ENCODE results near the gene CXCL3. TPM values are rescaled to one million over a fixed set of nuclear protein-coding genes. Genes with fewer than 3 reads are reported as not detected.
A peak's percentile ranks its signal among the peaks of the same experiment; 100 is the strongest.

Gene CXCL3
- total RNA-seq, 1 donor from 2014 or later, result 0.18 TPM

- intact Hi-C loops (cut with micrococcal nuclease), result no loop called here
- H3K27me3 Mint-ChIP-seq (ENCODE audit: insufficient read depth), result peaks cover 10% of the 10 kb centered on the region
- H3K4me1 Mint-ChIP-seq (ENCODE audit: low read depth), result no peaks in the 10 kb centered on the region
- H3K4me3 Mint-ChIP-seq, result no peak overlapping the region
- no peak overlapping the region for H3K27ac Mint-ChIP-seq
- no peaks in the 10 kb centered on the region for H3K36me3 Mint-ChIP-seq (ENCODE audit: low read depth)
- DNase-seq (ENCODE audit: low spot score), result no peak
- H3K9me3 Mint-ChIP-seq, result no peaks in the 10 kb centered on the region
These were observed 6.8 kb upstream of the CXCL3 start for GRCh38 chr4:74045247-74045646.

GRCh38 chr4:74044677-74045076 lies 6.2 kb upstream of the CXCL3 start:
- peaks cover 14% of the 10 kb centered on the region for H3K27me3 Mint-ChIP-seq (ENCODE audit: insufficient read depth)
- no peaks in the 10 kb centered on the region for H3K4me1 Mint-ChIP-seq (ENCODE audit: low read depth)
- no peaks in the 10 kb centered on the region for H3K9me3 Mint-ChIP-seq
- H3K4me3 Mint-ChIP-seq, result no peak overlapping the region
- DNase-seq (ENCODE audit: low spot score), result no peak
- no peaks in the 10 kb centered on the region for H3K36me3 Mint-ChIP-seq (ENCODE audit: low read depth)
- H3K27ac Mint-ChIP-seq, result no peak overlapping the region
- intact Hi-C loops (cut with micrococcal nuclease), result no loop called here

- no peaks in the 10 kb centered on the region for H3K36me3 Mint-ChIP-seq (ENCODE audit: low read depth)
These were observed 4.2 kb upstream of the CXCL3 start for GRCh38 chr4:74042681-74043080.

GRCh38 chr4:74041418-74041817 lies 2.9 kb upstream of the CXCL3 start:
- Mint-ChIP-seq H3K27me3 (ENCODE audit: insufficient read depth) (peaks cover 31% of the 10 kb centered on the region), H3K27ac (no peak overlapping the region), H3K4me1 (ENCODE audit: low read depth) (peaks cover 14% of the 10 kb centered on the region), H3K36me3 (ENCODE audit: low read depth) (no peaks in the 10 kb centered on the region), H3K9me3 (no peaks in the 10 kb centered on the region), H3K4me3 (no peak overlapping the region)
- no peak for DNase-seq (ENCODE audit: low spot score)
- intact Hi-C loops (cut with micrococcal nuclease), result no loop called here

More at GRCh38 chr4:74042681-74043080, 4.2 kb upstream of the CXCL3 start:
- H3K27me3 Mint-ChIP-seq (ENCODE audit: insufficient read depth), result peaks cover 26% of the 10 kb centered on the region
- no peak overlapping the region for H3K4me3 Mint-ChIP-seq
- DNase-seq (ENCODE audit: low spot score), result no peak
- H3K9me3 Mint-ChIP-seq, result no peaks in the 10 kb centered on the region
- intact Hi-C loops (cut with micrococcal nuclease), result no loop called here
- H3K27ac Mint-ChIP-seq, result no peak overlapping the region
- H3K4me1 Mint-ChIP-seq (ENCODE audit: low read depth), result peaks cover 11% of the 10 kb centered on the region

GRCh38 chr4:74039315-74039763 lies 850 bp upstream of the CXCL3 start:
- Mint-ChIP-seq H3K4me3 (peak overlapping the region; percentile 75), H3K4me1 (ENCODE audit: low read depth) (peaks cover 14% of the 10 kb centered on the region), H3K36me3 (ENCODE audit: low read depth) (no peaks in the 10 kb centered on the region), H3K27me3 (ENCODE audit: insufficient read depth) (peaks cover 42% of the 10 kb centered on the region), H3K27ac (no peak overlapping the region), H3K9me3 (no peaks in the 10 kb centered on the region)
- no peak for DNase-seq (ENCODE audit: low spot score)
- intact Hi-C loops (cut with micrococcal nuclease), result no loop called here

GRCh38 chr4:74038086-74038424 lies 434 bp downstream of the CXCL3 start:
- H3K36me3 Mint-ChIP-seq (ENCODE audit: low read depth), result no peaks in the 10 kb centered on the region
- no peak for DNase-seq (ENCODE audit: low spot score)
- intact Hi-C loops (cut with micrococcal nuclease), result no loop called here
- H3K4me1 Mint-ChIP-seq (ENCODE audit: low read depth), result peaks cover 14% of the 10 kb centered on the region
- no peaks in the 10 kb centered on the region for H3K9me3 Mint-ChIP-seq
- H3K27ac Mint-ChIP-seq, result no peak overlapping the region
- peaks cover 42% of the 10 kb centered on the region for H3K27me3 Mint-ChIP-seq (ENCODE audit: insufficient read depth)
- peak overlapping the region; percentile 84 for H3K4me3 Mint-ChIP-seq

DNA sequence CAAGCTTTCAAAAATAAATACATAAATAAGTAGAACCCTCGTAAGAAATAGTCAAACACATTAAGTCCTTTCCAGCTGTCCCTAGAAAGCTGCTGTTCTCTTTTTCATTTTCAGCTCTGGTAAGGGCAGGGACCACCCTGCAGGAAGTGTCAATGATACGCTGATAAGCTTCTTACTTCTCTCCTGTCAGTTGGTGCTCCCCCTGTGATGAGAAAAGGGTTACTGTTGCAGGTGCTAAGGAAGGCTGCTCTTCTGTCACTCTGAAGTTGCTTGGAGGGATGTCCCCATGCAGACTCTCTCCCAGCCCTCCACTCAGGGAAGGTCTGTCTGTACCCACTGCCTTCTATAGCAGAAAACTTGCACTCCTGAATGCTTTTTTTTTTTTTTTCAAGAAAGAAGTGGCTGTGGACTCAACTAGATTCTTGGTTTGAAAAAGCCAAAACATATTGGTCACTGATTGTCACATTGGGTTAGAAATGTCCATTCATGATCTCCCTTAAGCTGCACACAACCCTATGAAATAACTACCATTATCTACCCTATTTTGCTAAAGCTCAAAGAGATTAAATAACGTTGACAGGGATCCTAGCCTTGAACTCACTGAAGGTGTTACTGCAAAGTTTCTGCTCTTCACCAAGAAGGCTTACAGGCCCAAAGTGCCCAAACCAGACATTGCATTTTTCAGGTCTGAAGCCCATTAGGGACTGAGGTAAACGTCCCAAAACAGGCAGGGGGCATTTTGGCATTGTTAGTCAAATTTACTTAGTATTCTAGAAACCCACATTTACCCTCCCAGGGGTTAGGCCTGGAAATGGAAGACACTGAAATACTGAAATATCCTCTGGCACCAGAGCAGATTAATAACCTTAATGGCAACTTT lies 1.2 kb downstream of the CXCL3 start:
- intact Hi-C loops (cut with micrococcal nuclease), result no loop called here
- Mint-ChIP-seq H3K4me1 (ENCODE audit: low read depth) (peaks cover 14% of the 10 kb centered on the region), H3K27ac (no peak overlapping the region), H3K9me3 (no peaks in the 10 kb centered on the region), H3K4me3 (peak overlapping the region; percentile 84), H3K27me3 (ENCODE audit: insufficient read depth) (peaks cover 42% of the 10 kb centered on the region), H3K36me3 (ENCODE audit: low read depth) (no peaks in the 10 kb centered on the region)
- DNase-seq (ENCODE audit: low spot score), result no peak

GRCh38 chr4:74033739-74034138 lies 4.8 kb downstream of the CXCL3 start:
- Mint-ChIP-seq H3K9me3 (peaks cover 2% of the 10 kb centered on the region), H3K27me3 (ENCODE audit: insufficient read depth) (peaks cover 22% of the 10 kb centered on the region), H3K4me1 (ENCODE audit: low read depth) (peaks cover 8% of the 10 kb centered on the region), H3K36me3 (ENCODE audit: low read depth) (no peaks in the 10 kb centered on the region), H3K27ac (no peak overlapping the region), H3K4me3 (no peak overlapping the region)
- DNase-seq (ENCODE audit: low spot score), result no peak
- intact Hi-C loops (cut with micrococcal nuclease), result no loop called here

DNA sequence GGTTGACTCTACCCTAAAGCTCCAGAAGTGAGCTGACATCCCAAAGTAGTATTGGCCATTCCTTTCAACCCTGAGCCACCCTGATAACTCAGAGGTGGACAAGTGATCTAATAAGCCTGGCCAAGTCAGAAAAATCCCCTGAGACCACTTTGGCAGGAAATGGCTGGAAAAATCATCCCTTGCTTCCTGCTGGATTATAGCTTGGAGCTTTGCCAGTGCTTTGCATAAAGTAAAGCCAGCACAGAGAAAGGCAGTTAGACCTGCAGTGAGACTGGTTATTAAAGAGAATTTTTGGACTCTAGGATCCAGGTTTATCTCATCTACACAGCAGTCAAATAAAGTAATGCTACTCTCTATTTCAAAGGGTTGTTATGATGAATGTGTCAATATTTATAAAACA lies 6.4 kb downstream of the CXCL3 start:
- Mint-ChIP-seq H3K4me3 (no peak overlapping the region), H3K9me3 (peaks cover 3% of the 10 kb centered on the region), H3K27ac (no peak overlapping the region), H3K4me1 (ENCODE audit: low read depth) (no peaks in the 10 kb centered on the region), H3K36me3 (ENCODE audit: low read depth) (no peaks in the 10 kb centered on the region), H3K27me3 (ENCODE audit: insufficient read depth) (peaks cover 12% of the 10 kb centered on the region)
- intact Hi-C loops (cut with micrococcal nuclease), result no loop called here
- DNase-seq (ENCODE audit: low spot score), result no peak

GRCh38 chr4:74031576-74031975 lies 6.9 kb downstream of the CXCL3 start:
- Mint-ChIP-seq H3K27me3 (ENCODE audit: insufficient read depth) (peaks cover 11% of the 10 kb centered on the region), H3K4me1 (ENCODE audit: low read depth) (no peaks in the 10 kb centered on the region), H3K4me3 (no peak overlapping the region), H3K36me3 (ENCODE audit: low read depth) (no peaks in the 10 kb centered on the region), H3K9me3 (peaks cover 3% of the 10 kb centered on the region), H3K27ac (no peak overlapping the region)
- no peak for DNase-seq (ENCODE audit: low spot score)
- intact Hi-C loops (cut with micrococcal nuclease), result no loop called here

- Mint-ChIP-seq H3K4me1 (ENCODE audit: low read depth) (no peaks in the 10 kb centered on the region), H3K4me3 (no peak overlapping the region), H3K27me3 (ENCODE audit: insufficient read depth) (peaks cover 3% of the 10 kb centered on the region), H3K27ac (no peak overlapping the region), H3K36me3 (ENCODE audit: low read depth) (no peaks in the 10 kb centered on the region), H3K9me3 (peaks cover 3% of the 10 kb centered on the region)
- DNase-seq (ENCODE audit: low spot score), result no peak
- intact Hi-C loops (cut with micrococcal nuclease), result no loop called here
These were observed 8.2 kb downstream of the CXCL3 start for GRCh38 chr4:74030285-74030684.

- H3K4me1 Mint-ChIP-seq (ENCODE audit: low read depth), result no peaks in the 10 kb centered on the region
- DNase-seq (ENCODE audit: low spot score), result no peak
These were observed 10.0 kb downstream of the CXCL3 start for GRCh38 chr4:74028504-74028903.

GRCh38 chr4:74023709-74024108 lies 14.8 kb downstream of the CXCL3 start:
- intact Hi-C loops (cut with micrococcal nuclease), result no loop called here
- no peaks in the 10 kb centered on the region for H3K4me1 Mint-ChIP-seq (ENCODE audit: low read depth)
- no peaks in the 10 kb centered on the region for H3K36me3 Mint-ChIP-seq (ENCODE audit: low read depth)
- no peak overlapping the region for H3K4me3 Mint-ChIP-seq
- H3K27ac Mint-ChIP-seq, result no peak overlapping the region
- peaks cover 2% of the 10 kb centered on the region for H3K27me3 Mint-ChIP-seq (ENCODE audit: insufficient read depth)
- H3K9me3 Mint-ChIP-seq, result peaks cover 1% of the 10 kb centered on the region
- DNase-seq (ENCODE audit: low spot score), result no peak

More at GRCh38 chr4:74028504-74028903, 10.0 kb downstream of the CXCL3 start:
- no peaks in the 10 kb centered on the region for H3K36me3 Mint-ChIP-seq (ENCODE audit: low read depth)
- intact Hi-C loops (cut with micrococcal nuclease), result no loop called here
- H3K9me3 Mint-ChIP-seq, result peaks cover 3% of the 10 kb centered on the region
- no peak overlapping the region for H3K4me3 Mint-ChIP-seq
- no peaks in the 10 kb centered on the region for H3K27me3 Mint-ChIP-seq (ENCODE audit: insufficient read depth)
- H3K27ac Mint-ChIP-seq, result no peak overlapping the region

Data from activated T-helper 1 cell treated with anti-CD3 and anti-CD28 coated beads, Interleukin-12 subunit alpha, Interleukin-12 subunit beta, Interleukin-2, Interleukin-4 antibody, amounts not matched to agents 30 ng/mL and 10 ng/mL and 1 ng/mL, durations not matched to agents 14 hours and 24 hours and 36 hours (primary cell).